HG03280 (cell line): ENCODE data around the gene CLCN7.
"Not testable (repeated sequence)": the region's sequence is repeated elsewhere in the genome, so short reads cannot be mapped to it uniquely, and the experiment has no call there.

Source experiments
- ATAC-seq: cut with Tn5 transposase; IDR thresholded peaks from one replicate; pipeline ENCODE4 v1.9.1; 2021; ENCODE audit warnings: mild to moderate bottlenecking, moderate library complexity; ENCODE audit not compliant: unreplicated experiment

The CLCN7 gene

DNA sequence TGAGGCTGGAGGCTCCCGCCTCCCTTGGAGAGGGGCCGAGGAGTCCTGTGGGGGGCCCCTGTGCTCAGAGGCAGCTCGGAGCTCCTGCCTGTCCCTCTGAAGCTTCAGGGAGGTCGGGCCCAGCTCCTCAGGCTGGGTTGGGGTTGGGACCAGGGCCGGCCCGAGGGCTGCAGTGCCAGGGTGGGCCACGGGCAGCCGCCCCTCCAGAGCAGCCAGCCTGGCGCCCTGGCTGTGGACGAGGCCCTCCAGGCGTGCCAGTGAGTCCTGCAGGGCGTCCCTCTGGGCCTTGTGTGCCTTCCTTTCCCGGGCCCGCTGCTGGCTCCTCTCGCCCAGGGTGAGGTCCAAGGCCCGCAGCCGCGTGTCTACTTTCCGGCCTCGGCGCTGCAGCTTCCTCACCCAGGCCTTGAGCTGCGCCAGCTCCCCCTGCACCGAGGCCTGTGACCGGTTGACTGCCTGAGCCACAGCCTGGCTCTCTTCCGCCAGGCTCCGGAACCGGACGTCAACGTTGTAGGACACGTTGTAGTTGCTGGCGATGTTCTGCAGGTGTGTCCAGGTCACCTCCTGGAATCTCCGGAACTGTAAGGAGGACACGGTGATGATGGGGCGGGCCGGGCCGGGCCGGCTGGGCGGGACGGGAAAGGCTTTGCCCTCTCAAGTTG, 12.7 kb upstream of the CLCN7 start:
- no peak for ATAC-seq

- ATAC-seq = no peak
Observed at GRCh38 chr16:1486551-1487390, 11.9 kb upstream of the CLCN7 start.

- ATAC-seq = no peak
Observed at GRCh38 chr16:1485847-1486496, 11.1 kb upstream of the CLCN7 start.

- ATAC-seq = no peak
Observed at GRCh38 chr16:1481906-1482835, 7.3 kb upstream of the CLCN7 start.

- not testable (repeated sequence) for ATAC-seq
Observed at GRCh38 chr16:1478937-1479336, 4.1 kb upstream of the CLCN7 start.

DNA sequence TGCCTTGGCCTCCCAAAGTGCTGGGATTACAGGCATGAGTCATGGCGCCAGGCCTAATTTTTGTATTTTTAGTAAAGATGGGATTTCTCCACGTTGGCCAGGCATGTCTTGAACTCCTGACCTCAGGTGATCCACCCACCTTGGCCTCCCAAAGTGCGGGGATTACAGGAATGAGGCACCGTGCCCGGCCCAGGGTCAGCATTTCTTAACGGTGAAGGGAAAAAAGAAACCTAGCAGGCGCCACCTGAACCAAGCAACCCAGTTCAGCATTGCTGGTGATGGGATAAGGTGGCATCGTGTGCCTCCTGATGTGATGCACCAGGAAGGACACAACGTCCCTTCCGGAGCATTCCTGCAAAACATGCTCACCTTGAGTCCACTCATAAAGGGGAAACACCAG, 2.2 kb upstream of the CLCN7 start:
- no peak for ATAC-seq

- ATAC-seq = no peak
Observed at GRCh38 chr16:1475552-1476114, 805 bp upstream of the CLCN7 start.

DNA sequence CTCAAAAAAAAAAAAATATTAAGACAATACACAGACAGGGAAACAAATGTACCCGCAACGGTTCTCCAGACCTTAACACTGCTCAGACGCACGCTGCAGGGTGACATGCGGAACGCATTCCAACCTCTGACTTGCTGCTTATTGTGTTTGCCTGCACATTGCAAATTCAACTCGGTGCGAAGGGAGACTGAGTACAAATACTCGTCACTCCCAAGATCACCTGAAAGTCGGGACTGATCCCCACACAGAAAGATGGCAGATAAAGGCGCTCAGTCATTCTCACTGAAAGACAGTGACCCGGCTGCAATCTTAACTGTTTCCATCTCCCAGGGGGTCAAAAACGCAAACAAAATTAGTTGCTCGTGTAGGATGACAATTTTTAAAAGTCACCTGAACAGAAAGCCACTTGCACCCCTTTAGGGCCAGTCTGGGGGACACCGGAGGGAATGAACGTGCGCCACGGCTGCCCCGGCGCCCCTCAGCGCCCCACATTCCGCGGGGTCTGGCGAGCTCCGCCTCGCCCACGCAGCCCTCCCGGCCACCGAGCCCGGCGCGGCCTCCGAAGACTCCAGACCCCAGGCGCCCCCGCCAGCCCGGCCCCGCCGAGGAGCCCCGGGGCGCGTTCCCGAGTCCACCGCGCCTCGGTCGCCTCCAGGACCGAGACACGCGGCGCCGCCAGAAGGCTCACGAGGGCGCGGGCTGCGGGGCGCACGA, 589 bp downstream of the CLCN7 start:
- no peak for ATAC-seq

- ATAC-seq = no peak
Observed at GRCh38 chr16:1472974-1473373, 1.9 kb downstream of the CLCN7 start.

DNA sequence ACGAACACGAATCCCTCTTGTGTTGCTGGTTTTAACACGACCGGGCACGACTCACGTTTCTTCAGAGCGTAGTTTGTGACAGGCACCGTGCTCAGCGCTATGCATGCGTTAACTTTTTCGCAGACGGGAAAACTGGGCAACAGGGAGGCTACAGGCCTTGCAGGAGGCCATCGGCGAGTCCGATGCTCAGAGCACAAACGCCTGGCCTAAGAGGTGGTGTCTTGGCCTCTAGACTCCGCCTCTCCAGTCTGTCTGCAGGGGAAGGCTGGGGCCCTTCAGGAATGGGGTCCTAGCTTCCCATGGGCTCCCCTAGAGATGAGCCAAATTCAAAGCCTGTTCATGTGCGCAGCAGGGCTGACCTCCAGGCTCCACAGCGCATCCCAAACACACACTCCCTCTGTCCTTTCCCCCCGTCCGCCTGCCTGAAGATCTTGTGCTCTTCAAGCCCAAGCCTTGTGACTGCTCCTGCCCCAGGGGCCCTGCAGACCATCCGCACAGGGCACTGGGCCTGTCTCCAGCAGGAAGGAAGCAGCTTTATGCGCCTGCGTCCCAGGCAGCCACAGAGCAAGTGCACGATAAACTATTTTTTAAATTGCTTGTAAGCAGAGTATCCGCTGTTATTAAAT, 3.1 kb downstream of the CLCN7 start:
- ATAC-seq = no peak

GRCh38 chr16:1470481-1471251, 4.2 kb downstream of the CLCN7 start:
- ATAC-seq = no peak

DNA sequence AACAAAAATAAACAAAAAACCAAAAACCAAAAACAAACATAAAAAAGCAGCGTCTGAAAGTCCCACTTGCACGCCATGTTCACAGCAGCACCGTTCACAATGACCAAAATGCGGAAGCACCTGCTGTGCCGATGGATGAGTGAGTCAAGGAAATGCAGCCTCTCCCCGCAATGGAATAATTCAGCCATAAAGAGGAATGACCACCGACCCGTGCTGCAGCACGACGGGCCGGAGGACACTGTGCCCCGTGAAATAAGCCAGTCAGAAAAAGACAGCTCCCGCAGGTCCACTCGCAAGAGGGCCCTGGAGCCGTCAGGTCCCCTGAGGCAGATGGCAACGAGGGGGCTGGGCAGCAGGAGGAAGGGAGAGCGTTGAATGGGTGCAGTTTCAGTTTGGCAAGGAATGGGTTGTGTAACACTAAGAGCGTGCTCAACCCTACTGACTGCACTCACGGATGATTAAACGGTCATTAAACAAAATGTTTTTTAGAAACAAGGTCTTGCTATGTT, 5.1 kb downstream of the CLCN7 start:
- no peak for ATAC-seq

DNA sequence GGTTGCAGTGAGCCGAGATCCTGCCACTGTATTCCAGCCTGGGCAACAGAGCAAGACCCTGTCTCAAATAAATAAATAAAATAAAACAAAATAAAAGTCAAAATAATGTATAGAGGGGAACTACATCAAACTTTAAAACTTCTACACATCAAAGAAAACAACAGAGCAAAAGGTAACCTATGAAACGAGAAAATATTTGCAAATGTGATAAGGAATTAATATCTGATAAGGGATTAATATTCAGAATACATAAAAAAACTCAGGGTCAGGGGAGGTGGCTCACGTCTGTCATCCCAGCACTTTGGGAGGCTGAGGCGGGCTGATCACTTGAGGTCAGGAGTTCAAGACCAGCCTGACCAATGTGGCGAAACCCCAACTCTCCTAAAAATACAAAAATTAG, 5.7 kb downstream of the CLCN7 start:
- ATAC-seq = not testable (repeated sequence)

DNA sequence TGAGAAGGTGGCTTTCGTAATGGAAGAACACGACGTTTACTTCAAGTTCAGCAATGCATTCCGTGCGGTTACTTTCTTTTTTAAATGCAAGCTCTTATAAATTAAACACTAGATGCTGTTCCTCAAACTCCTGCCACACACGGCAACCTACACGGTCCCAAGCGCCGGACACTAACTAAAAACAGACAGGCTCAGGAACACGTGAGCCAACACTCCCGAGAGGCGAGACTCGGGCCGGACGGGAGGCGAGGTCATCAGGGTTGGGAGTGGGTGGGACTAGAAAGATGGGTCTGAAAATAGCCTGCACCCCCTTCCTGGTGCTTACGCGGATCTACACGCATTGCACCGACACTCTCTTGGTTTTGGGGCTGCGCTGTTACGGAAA, 6.4 kb downstream of the CLCN7 start:
- no peak for ATAC-seq

- no peak for ATAC-seq
Observed at GRCh38 chr16:1466968-1467521, 7.8 kb downstream of the CLCN7 start.

GRCh38 chr16:1466054-1466453, 8.8 kb downstream of the CLCN7 start:
- ATAC-seq = no peak

- ATAC-seq = no peak
Observed at GRCh38 chr16:1465567-1465915, 9.3 kb downstream of the CLCN7 start.

GRCh38 chr16:1464894-1465566, 9.8 kb downstream of the CLCN7 start:
- ATAC-seq = no peak
